ENCODE results near the gene CSNK1A1L.

DNA sequence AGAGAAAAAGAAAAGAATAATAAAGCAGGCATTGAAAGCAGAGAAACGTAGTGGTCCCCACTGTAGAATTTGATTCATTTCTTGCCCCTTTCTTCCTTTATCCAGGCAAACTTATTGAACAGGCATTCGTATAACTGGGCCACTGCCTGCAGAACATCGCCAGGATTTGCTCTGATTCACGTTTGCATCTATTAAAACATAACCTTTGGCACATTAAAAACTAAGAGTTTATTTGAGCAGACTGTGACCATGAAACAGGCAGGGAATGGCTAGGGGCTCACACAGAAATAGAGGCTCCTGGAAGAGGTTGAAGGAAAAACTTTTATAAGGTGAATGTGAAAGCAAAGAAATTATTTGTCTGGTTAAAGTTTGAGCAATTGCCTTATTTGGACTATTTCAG is 33.4 kb downstream of the CSNK1A1L start:
- TF ChIP-seq CTCF (IDR thresholded peaks at IDR 0.05; ENCODE audit: low read depth, low read length, poor library complexity, severe bottlenecking) (no peak), EZH2phosphoT487 (IDR thresholded peaks at IDR 0.05; ENCODE audit: borderline replicate concordance, low read length) (no peak)

Data from DOHH2 (cell line).